NB4 (cell line): ENCODE data around the gene MAP2K3.

ENCODE experiments used
- DNase-seq: peaks from one replicate; pipeline ENCODE4 v3.0.0; 2010; ENCODE audit warnings: low read depth
- H3K4me3 ChIP-seq: one replicate; pipeline ENCODE4 v1.5.1; 2011; ENCODE audit warnings: mild to moderate bottlenecking, low read depth, low read length, moderate library complexity
- CTCF ChIP-seq: IDR thresholded peaks from one replicate; pipeline ENCODE4 v1.5.1; 2012; ENCODE audit warnings: low read depth, low read length
- MAX ChIP-seq: IDR thresholded peaks from 2 replicates; pipeline ENCODE4 v1.6.1; 2011; ENCODE audit warnings: low read depth, low read length
- MYC ChIP-seq: IDR thresholded peaks from 2 replicates; pipeline ENCODE4 v1.6.1; 2011; ENCODE audit warnings: low read depth, low read length
- POLR2A ChIP-seq: IDR thresholded peaks from 2 replicates; pipeline ENCODE4 v1.6.1; 2011; ENCODE audit warnings: mild to moderate bottlenecking; ENCODE audit not compliant: insufficient read length; ENCODE audit errors: extremely low read depth

The MAP2K3 gene

GRCh38 chr17:21242026-21242697 is 42.3 kb upstream of the MAP2K3 start:
- TF ChIP-seq MYC (no peak), POLR2A (no peak), CTCF (no peak), MAX (no peak)
- DNase-seq: no peak
- no peak overlapping the region for H3K4me3 ChIP-seq

GRCh38 chr17:21242780-21243515 is 41.6 kb upstream of the MAP2K3 start:
- TF ChIP-seq MYC: no peak
- TF ChIP-seq MAX: no peak
- no peak for TF ChIP-seq CTCF
- TF ChIP-seq POLR2A: no peak
- no peak for DNase-seq
- H3K4me3 ChIP-seq: no peak overlapping the region

- H3K4me3 ChIP-seq: no peak overlapping the region
- no peak for TF ChIP-seq MYC
- TF ChIP-seq MAX: no peak
- no peak for TF ChIP-seq CTCF
- no peak for TF ChIP-seq POLR2A
- DNase-seq: no peak
Observed at GRCh38 chr17:21243516-21244303, 40.8 kb upstream of the MAP2K3 start.

GRCh38 chr17:21245639-21246084 is 38.8 kb upstream of the MAP2K3 start:
- no peak for DNase-seq
- TF ChIP-seq MYC (no peak), POLR2A (no peak), MAX (no peak), CTCF (no peak)
- H3K4me3 ChIP-seq: no peak overlapping the region

- no peak for TF ChIP-seq MAX
- no peak for TF ChIP-seq MYC
- TF ChIP-seq CTCF: no peak
- no peak for TF ChIP-seq POLR2A
- no peak for DNase-seq
- H3K4me3 ChIP-seq: no peak overlapping the region
Observed at GRCh38 chr17:21246698-21247097, 37.8 kb upstream of the MAP2K3 start.
